HFF-Myc (cell line): Measurements from ENCODE around the gene PHYHD1.

Experiments
- DNase-seq: peaks from one replicate; pipeline ENCODE4 v3.0.0-alpha.2; 2011; ENCODE audit warnings: low read depth; ENCODE audit errors: extremely low read depth
- H3K4me3 ChIP-seq: replicated peaks from 2 replicates; pipeline ENCODE4 v1.5.1; 2011; ENCODE audit warnings: low read depth, mild to moderate bottlenecking, control low read depth, low read length
- CTCF ChIP-seq: IDR thresholded peaks from 2 replicates; pipeline ENCODE4 v1.5.1; 2012; ENCODE audit warnings: mild to moderate bottlenecking, low read depth, low read length, control low read depth; ENCODE audit errors: missing control alignments

PHYHD1 gene

GRCh38 chr9:128979111-128979510 is 58.3 kb downstream of the PHYHD1 start:
- no peak for DNase-seq
- no peak overlapping the region for H3K4me3 ChIP-seq
- TF ChIP-seq CTCF = no peak

- no peak for DNase-seq
- no peak overlapping the region for H3K4me3 ChIP-seq
- TF ChIP-seq CTCF = no peak
Observed at GRCh38 chr9:128983536-128983935, 62.8 kb downstream of the PHYHD1 start.

- no peak for DNase-seq
- no peak overlapping the region for H3K4me3 ChIP-seq
- TF ChIP-seq CTCF = no peak
Observed at GRCh38 chr9:128986671-128987070, 65.9 kb downstream of the PHYHD1 start.

GRCh38 chr9:128987805-128988204 is 67.0 kb downstream of the PHYHD1 start:
- TF ChIP-seq CTCF = no peak
- H3K4me3 ChIP-seq = no peak overlapping the region
- DNase-seq = no peak
